Measurements from ENCODE around the gene PGD.
A peak's percentile ranks its signal among the peaks of the same experiment; 100 is the strongest.
"Not testable (repeated sequence)": the region's sequence is repeated elsewhere in the genome, so short reads cannot be mapped to it uniquely, and the experiment has no call there.

PGD gene

GRCh38 chr1:10415211-10415930 is 16.5 kb downstream of the PGD start:
- no peak for TF ChIP-seq EZH2 (IDR thresholded peaks at IDR 0.05; ENCODE audit: borderline replicate concordance, low read depth, low read length, severe bottlenecking)
- no peak for TF ChIP-seq CTCF (IDR thresholded peaks at IDR 0.05; ENCODE audit: borderline replicate concordance, extremely low read depth, low read length, poor library complexity, severe bottlenecking)
- Histone ChIP-seq H3K4me1 (ENCODE audit: insufficient read depth, low read length) (no peaks in the 10 kb centered on the region), H3K9me3 (ENCODE audit: insufficient read depth, low read length, severe bottlenecking) (no peaks in the 10 kb centered on the region), H3K9ac (ENCODE audit: low read depth, low read length) (no peak overlapping the region), H3K4me2 (ENCODE audit: insufficient read depth, low read length) (no peak overlapping the region), H4K20me1 (ENCODE audit: insufficient read depth, low read length) (peaks cover 5% of the 10 kb centered on the region; the same call in 1 of the 2 replicates), H3K79me2 (ENCODE audit: insufficient read depth, low read length) (no peaks in the 10 kb centered on the region; the same call in 1 of the 2 replicates), H3K4me3 (ENCODE audit: low read depth in 1 of 2, low read length in 2 of 2) (no peak overlapping the region), H2AFZ (ENCODE audit: low read depth, low read length) (no peak overlapping the region), H3K27ac (ENCODE audit: low read length) (no peak overlapping the region), H3K27me3 (ENCODE audit: insufficient read depth, low read length, poor library complexity) (no peaks in the 10 kb centered on the region), H3K36me3 (ENCODE audit: insufficient read depth, low read length) (peaks cover 91% of the 10 kb centered on the region)
- DNase-seq: no peak
- 0 out of 3 replicates have a peak, but pooled peaks have one; percentile 22 for ATAC-seq (ENCODE audit: insufficient read depth, low read depth)

GRCh38 chr1:10415967-10416366 is 17.1 kb downstream of the PGD start:
- ATAC-seq (ENCODE audit: insufficient read depth, low read depth); H3K9me3 ChIP-seq (ENCODE audit: insufficient read depth, low read length, severe bottlenecking); H3K79me2 ChIP-seq (ENCODE audit: insufficient read depth, low read length); H4K20me1 ChIP-seq (ENCODE audit: insufficient read depth, low read length); H3K4me2 ChIP-seq (ENCODE audit: insufficient read depth, low read length); H2AFZ ChIP-seq (ENCODE audit: low read depth, low read length); H3K4me1 ChIP-seq (ENCODE audit: insufficient read depth, low read length); H3K4me3 ChIP-seq (ENCODE audit: low read depth in 1 of 2, low read length in 2 of 2); H3K9ac ChIP-seq (ENCODE audit: low read depth, low read length); DNase-seq; H3K27me3 ChIP-seq (ENCODE audit: insufficient read depth, low read length, poor library complexity); H3K27ac ChIP-seq (ENCODE audit: low read length): not testable (repeated sequence)
- H3K36me3 ChIP-seq (ENCODE audit: insufficient read depth, low read length): peaks cover 91% of the 10 kb centered on the region

GRCh38 chr1:10418741-10419140 is 19.9 kb downstream of the PGD start:
- H3K4me3 ChIP-seq (ENCODE audit: low read depth in 1 of 2, low read length in 2 of 2); DNase-seq; H3K9me3 ChIP-seq (ENCODE audit: insufficient read depth, low read length, severe bottlenecking); H3K4me2 ChIP-seq (ENCODE audit: insufficient read depth, low read length); H3K79me2 ChIP-seq (ENCODE audit: insufficient read depth, low read length); H3K27ac ChIP-seq (ENCODE audit: low read length); H3K4me1 ChIP-seq (ENCODE audit: insufficient read depth, low read length); H3K9ac ChIP-seq (ENCODE audit: low read depth, low read length); H4K20me1 ChIP-seq (ENCODE audit: insufficient read depth, low read length); ATAC-seq (ENCODE audit: insufficient read depth, low read depth); H3K27me3 ChIP-seq (ENCODE audit: insufficient read depth, low read length, poor library complexity); H2AFZ ChIP-seq (ENCODE audit: low read depth, low read length): not testable (repeated sequence)
- peaks cover 74% of the 10 kb centered on the region for H3K36me3 ChIP-seq (ENCODE audit: insufficient read depth, low read length)

GRCh38 chr1:10419351-10419750 is 20.5 kb downstream of the PGD start:
- Histone ChIP-seq H3K9ac (ENCODE audit: low read depth, low read length) (no peak overlapping the region), H3K9me3 (ENCODE audit: insufficient read depth, low read length, severe bottlenecking) (no peaks in the 10 kb centered on the region), H3K27ac (ENCODE audit: low read length) (no peak overlapping the region), H4K20me1 (ENCODE audit: insufficient read depth, low read length) (peaks cover 5% of the 10 kb centered on the region; the same call in 1 of the 2 replicates), H3K4me2 (ENCODE audit: insufficient read depth, low read length) (no peak overlapping the region), H3K36me3 (ENCODE audit: insufficient read depth, low read length) (peaks cover 68% of the 10 kb centered on the region), H2AFZ (ENCODE audit: low read depth, low read length) (no peak overlapping the region), H3K27me3 (ENCODE audit: insufficient read depth, low read length, poor library complexity) (no peaks in the 10 kb centered on the region), H3K4me3 (ENCODE audit: low read depth in 1 of 2, low read length in 2 of 2) (no peak overlapping the region), H3K79me2 (ENCODE audit: insufficient read depth, low read length) (no peaks in the 10 kb centered on the region), H3K4me1 (ENCODE audit: insufficient read depth, low read length) (no peaks in the 10 kb centered on the region)
- TF ChIP-seq CTCF (IDR thresholded peaks at IDR 0.05; ENCODE audit: borderline replicate concordance, extremely low read depth, low read length, poor library complexity, severe bottlenecking) (no peak), EZH2 (IDR thresholded peaks at IDR 0.05; ENCODE audit: borderline replicate concordance, low read depth, low read length, severe bottlenecking) (no peak)
- DNase-seq: no peak
- ATAC-seq (ENCODE audit: insufficient read depth, low read depth): no peak
